ENCODE measurements around the gene KIAA0232.

GRCh38 chr4:6925357-6925836 lies 142.9 kb downstream of the KIAA0232 start:
- TF ChIP-seq CTCF (IDR thresholded peaks at IDR 0.05): no peak
- no peak for TF ChIP-seq POLR2A (IDR thresholded peaks at IDR 0.05)

Data from right lobe of liver (tissue), 4 donors.